Small intestine (tissue), 7 donors: Measurements from ENCODE around the gene DNAJB6. TPM values are rescaled to one million over a fixed set of nuclear protein-coding genes. Genes with fewer than 3 reads are reported as not detected.

ENCODE experiments used
- DNase-seq, 2 donors: peaks; one replicate each; pipeline versions ENCODE4 v3.0.0 to v3.0.0-alpha.2; 2013
- FAIRE-seq: peaks from 2 replicates; lab custom pipeline; 2012; peaks lifted over from hg19 to GRCh38; lab: Jason Lieb, UNC
- H3K27ac ChIP-seq, 3 donors: one replicate each; pipeline ENCODE4 v1.5.1; 2013; ENCODE audit warnings: low read length in 2 of 3, mild to moderate bottlenecking in 2 of 3, control low read depth in 1 of 3, inconsistent platforms in 1 of 3, low read depth in 1 of 3, moderate library complexity in 1 of 3
- H3K27me3 ChIP-seq, 3 donors: one replicate each; pipeline ENCODE4 v1.6.1; 2013; ENCODE audit warnings: low read length in 3 of 3, inconsistent platforms in 1 of 3; ENCODE audit not compliant: control insufficient read depth in 3 of 3, insufficient read depth in 3 of 3
- H3K36me3 ChIP-seq, 3 donors: one replicate each; pipeline ENCODE4 v1.6.1; 2013; ENCODE audit warnings: low read length in 3 of 3, inconsistent platforms in 1 of 3, low read depth in 1 of 3, mild to moderate bottlenecking in 1 of 3, moderate library complexity in 1 of 3; ENCODE audit not compliant: control insufficient read depth in 3 of 3, insufficient read depth in 2 of 3
- H3K4me1 ChIP-seq, 3 donors: one replicate each; pipeline ENCODE4 v1.6.1; 2013; ENCODE audit warnings: low read length in 2 of 3, inconsistent platforms in 1 of 3, low read depth in 1 of 3, mild to moderate bottlenecking in 1 of 3, moderate library complexity in 1 of 3; ENCODE audit not compliant: control insufficient read depth in 3 of 3, insufficient read depth in 2 of 3
- H3K4me3 ChIP-seq, 3 donors: one replicate each; pipeline ENCODE4 v1.5.1; 2013; ENCODE audit warnings: low read length in 3 of 3, control low read depth in 1 of 3, inconsistent platforms in 1 of 3, low read depth in 1 of 3, mild to moderate bottlenecking in 1 of 3, moderate library complexity in 1 of 3
- H3K9me3 ChIP-seq, 2 donors: one replicate each; pipeline ENCODE4 v1.6.1; 2013; ENCODE audit warnings: low read depth in 1 of 2, low read length in 1 of 2; ENCODE audit not compliant: control insufficient read depth in 2 of 2, insufficient read depth in 1 of 2
- WGBS, 3 donors: extraction: QIAGEN DNeasy Blood & Tissue Kit; methylation state at CpG; one replicate each; pipeline ENCODE4 v1.1.7; 2013; 5-methylcytosine and 5-hydroxymethylcytosine counted together
- polyA plus RNA-seq, 4 donors: library from polyadenylated mRNA; stranded (reverse) in 3 of 4; unstranded in 1 of 4; fragments of 200-250 nt in 3 of 4; fragments of 120-200 nt in 1 of 4; gene quantifications; one replicate each; pipeline versions ENCODE4 v1.2.1 to v1.2.3, GENCODE V29; 2013
- donor health status: healthy with polysubstance abuse.
- donor health status: control.
- donor health status: control.
- donor health status: Bipolar disorder and iron deficiency.
- donor health status: healthy.

DNAJB6 gene
- polyA plus RNA-seq, 4 donors = 61.7 to 88.1 (median 66.9) TPM

DNA sequence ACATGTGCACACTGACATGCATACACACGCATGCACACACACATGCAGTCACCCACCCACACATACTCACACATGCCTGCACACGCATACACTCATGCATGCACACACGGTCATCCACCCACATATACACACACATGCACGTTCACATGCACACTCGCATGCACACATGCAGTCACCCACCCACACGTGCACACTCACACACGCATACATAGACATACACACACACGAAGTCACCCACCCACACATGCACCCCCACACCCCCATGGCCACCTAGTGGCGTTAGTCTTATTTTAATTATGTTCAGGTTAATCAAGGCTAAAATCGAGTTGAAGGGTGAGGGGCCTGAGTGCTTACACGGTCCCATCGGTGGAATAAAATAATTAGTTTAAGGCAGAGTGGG lies 96.8 kb downstream of the DNAJB6 start:
- DNase-seq (no peak), FAIRE-seq (no peak)
- H3K27ac ChIP-seq = no peak overlapping the region
- no peaks in the 10 kb centered on the region for H3K36me3 ChIP-seq
- no peaks in the 10 kb centered on the region for H3K4me1 ChIP-seq
- no peaks in the 10 kb centered on the region for H3K9me3 ChIP-seq
- H3K4me3 ChIP-seq = no peak overlapping the region
- WGBS, 3 donors = 76 to 81% (median 77%) methylated on average over 12 of the region's 12 CpGs
- no peaks in the 10 kb centered on the region for H3K27me3 ChIP-seq

DNA sequence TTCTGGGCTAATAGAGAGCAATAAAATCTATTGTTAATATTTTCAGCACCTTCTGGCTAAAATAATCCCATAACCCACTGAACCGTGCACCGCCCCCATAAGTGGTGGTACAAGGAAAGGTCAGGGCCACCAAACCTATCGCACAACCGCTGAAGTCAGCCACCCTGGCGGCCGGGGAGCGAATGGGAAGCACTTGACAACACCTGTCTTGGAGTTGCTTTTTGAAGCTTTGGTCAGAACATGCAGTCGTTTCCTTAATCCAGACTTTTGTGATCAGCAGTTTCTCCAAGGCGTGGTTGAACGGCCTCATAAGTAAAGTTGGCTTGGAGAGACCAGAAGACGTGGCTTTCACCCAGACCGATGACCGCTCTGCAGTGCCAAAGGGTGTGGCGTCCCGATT lies 97.4 kb downstream of the DNAJB6 start:
- H3K9me3 ChIP-seq = no peaks in the 10 kb centered on the region
- 71 to 86% (median 81%) methylated on average over 15 of the region's 15 CpGs for WGBS, 3 donors
- FAIRE-seq = no peak
- H3K27ac ChIP-seq = no peak overlapping the region
- no peaks in the 10 kb centered on the region for H3K4me1 ChIP-seq
- DNase-seq = no peak
- no peak overlapping the region for H3K4me3 ChIP-seq
- no peaks in the 10 kb centered on the region for H3K27me3 ChIP-seq
- H3K36me3 ChIP-seq = no peaks in the 10 kb centered on the region

DNA sequence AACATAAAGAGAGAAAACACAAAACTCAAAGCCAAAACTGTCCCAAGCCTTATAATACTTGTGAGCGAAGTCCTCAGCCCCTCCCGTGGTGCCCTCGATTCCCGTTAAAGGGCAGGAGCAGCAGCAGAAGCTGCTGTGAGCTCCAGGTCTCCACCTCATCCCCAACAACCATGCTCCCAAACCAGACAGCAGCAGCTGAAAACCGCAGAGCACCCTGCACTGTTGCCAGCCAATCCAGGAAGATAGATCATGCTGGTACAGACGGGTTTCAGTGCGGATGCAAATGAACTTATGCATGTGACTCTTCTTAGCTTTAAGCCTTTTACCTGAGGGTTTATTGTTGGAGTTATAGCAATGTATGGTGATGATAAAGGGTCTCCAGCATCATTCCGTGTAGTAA lies 97.9 kb downstream of the DNAJB6 start:
- no peak overlapping the region for H3K27ac ChIP-seq
- no peaks in the 10 kb centered on the region for H3K4me1 ChIP-seq
- 48 to 71% (median 54%) methylated on average over 8 of the region's 8 CpGs for WGBS, 3 donors
- H3K36me3 ChIP-seq = no peaks in the 10 kb centered on the region
- no peaks in the 10 kb centered on the region for H3K27me3 ChIP-seq
- FAIRE-seq = no peak
- H3K9me3 ChIP-seq = no peaks in the 10 kb centered on the region
- no peak overlapping the region for H3K4me3 ChIP-seq
- DNase-seq = no peak

DNA sequence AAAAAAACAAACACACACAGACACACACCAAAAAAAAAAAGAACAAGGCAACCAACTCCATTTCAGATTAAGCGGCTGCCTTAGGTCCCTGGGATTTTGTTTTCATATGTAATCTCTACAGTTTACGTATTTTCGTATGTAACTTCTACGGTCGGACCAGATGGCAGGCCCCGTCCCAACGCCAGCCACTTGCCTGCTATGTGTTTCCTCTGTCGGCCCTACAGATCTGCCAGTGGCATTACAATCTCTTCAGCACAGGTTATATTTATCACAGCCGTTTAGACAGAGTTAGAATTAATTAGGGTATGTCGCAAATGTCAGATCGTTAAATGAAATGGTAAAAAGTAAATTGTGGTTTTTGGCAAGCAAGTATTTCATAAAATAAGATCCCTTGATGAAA lies 99.3 kb downstream of the DNAJB6 start:
- Histone ChIP-seq H3K27ac (no peak overlapping the region), H3K4me1 (no peaks in the 10 kb centered on the region), H3K4me3 (no peak overlapping the region), H3K27me3 (no peaks in the 10 kb centered on the region), H3K36me3 (no peaks in the 10 kb centered on the region), H3K9me3 (no peaks in the 10 kb centered on the region)
- no peak for FAIRE-seq
- WGBS, 3 donors = 78 to 82% (median 79%) methylated on average over 11 of the region's 11 CpGs
- DNase-seq = no peak

DNA sequence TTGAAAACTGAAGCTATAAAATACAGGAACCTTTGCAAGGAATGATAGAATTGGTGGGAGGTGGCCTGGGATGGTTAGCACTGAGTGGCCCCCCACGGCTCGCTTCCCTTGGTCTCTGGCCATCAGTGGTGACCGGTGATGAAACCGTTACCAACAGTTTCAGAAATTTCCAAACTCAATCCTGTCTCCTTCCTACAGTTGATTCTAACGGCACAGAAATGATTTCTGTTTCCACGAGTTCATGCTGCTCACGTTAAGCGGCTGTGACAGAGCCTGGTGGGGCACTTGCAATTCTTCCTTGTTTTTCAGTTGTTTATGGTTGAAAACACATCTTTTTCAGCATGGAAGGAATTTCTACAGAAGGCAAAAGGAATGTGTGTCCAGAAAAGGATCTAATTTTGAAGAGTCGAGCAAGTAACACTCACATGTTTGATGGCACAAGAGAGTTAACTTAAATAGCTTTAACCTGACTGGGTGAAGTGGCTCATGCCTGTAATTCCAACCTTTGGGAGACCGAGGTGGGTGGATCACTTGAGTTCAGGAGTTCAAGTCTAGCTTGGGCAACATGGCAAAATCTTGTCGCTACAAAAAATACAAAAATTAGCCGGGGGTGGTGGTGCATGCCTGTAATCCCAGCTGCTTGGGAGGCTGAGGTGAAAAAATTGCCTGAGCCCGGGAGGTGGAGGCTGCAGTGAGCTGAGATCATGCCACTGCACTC lies 100.1 kb downstream of the DNAJB6 start:
- 69 to 70% (median 69%) methylated on average over 13 of the region's 13 CpGs for WGBS, 3 donors
- H3K4me1 ChIP-seq = no peaks in the 10 kb centered on the region
- H3K27me3 ChIP-seq = no peaks in the 10 kb centered on the region

DNA sequence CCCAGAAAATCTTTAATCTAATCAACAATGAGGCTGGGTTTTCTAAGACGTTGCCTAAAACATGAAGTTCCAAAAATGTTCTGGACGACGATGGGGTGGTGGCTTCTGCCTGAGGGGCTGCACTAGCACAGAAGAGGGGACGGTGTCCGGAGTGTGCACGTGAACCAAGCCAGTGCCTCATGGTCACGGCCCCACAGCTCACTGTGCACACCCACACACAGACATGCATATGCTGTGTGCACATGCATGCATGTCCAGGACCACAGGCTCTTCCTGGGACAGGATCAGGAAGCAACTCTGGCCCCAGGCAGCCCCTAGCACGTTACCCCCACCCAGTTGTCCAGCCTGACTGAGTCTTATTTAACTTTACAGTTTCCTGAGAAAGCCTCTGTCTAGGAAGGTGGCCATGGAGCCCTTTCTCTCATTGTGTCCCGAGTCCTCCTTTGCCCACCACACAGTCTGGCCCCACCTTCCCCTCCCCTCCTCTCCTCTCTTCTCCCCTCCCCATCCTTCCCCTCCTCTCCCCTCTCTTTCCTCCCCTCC lies 100.8 kb downstream of the DNAJB6 start:
- WGBS, 3 donors = 48 to 66% (median 51%) methylated on average over 9 of the region's 9 CpGs
- Histone ChIP-seq H3K27me3 (no peaks in the 10 kb centered on the region), H3K4me3 (no peak overlapping the region), H3K4me1 (no peaks in the 10 kb centered on the region), H3K36me3 (no peaks in the 10 kb centered on the region), H3K27ac (no peak overlapping the region), H3K9me3 (peaks cover 0 to 2% of the 10 kb centered on the region in 2 donors)
- FAIRE-seq = no peak
- DNase-seq = no peak

More for the DNA sequence above, 100.1 kb downstream of the DNAJB6 start:
- no peak overlapping the region for H3K27ac ChIP-seq
- no peak for DNase-seq
- no peak for FAIRE-seq
- no peak overlapping the region for H3K4me3 ChIP-seq
- no peaks in the 10 kb centered on the region for H3K36me3 ChIP-seq
- H3K9me3 ChIP-seq = no peaks in the 10 kb centered on the region

DNA sequence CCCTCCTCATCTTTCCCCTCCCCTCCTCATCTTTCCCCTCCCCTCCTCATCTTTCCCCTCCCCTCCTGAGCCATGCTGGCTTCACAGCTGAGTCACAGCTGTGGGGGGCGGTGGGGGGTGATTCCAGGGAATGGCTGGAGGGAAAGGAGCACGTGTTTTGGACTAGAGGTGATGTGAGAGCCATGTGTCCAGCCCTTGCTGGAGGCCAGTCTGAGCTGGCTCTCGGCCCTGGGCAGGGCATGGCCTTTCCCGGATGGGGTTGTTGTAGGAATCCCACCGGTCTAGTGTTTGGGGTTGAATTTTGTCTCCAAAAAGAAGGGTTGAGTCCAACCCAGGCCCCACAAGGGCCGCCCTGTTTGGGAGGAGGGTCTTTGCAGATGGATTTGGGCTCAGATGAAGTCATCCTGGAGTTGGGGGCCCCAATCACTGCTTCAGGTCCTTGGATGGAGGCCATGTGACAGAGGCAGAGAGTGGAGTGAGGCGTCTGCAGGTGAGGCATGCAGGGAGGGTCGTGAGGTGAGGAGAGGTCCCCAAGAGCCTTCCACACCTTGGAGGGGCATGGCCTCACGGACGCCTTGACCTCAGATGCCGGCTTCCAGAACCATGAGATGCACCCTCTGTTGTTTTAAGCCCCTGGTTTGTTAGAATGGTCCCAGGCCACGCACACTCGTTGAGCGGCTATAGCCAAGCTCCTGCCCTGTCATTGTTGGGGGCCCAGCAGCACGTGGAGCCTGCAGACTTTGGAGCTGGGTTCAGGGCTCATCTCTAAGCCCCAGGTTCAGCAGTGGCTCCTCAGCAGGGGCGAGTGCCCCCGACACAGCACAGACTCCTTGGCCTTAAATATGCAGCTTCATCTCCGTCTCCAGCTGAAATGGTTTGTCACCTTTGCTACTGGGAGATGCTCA lies 101.6 kb downstream of the DNAJB6 start:
- no peak for FAIRE-seq
- WGBS, 3 donors = 77 to 82% (median 77%) methylated on average over 18 of the region's 18 CpGs
- H3K36me3 ChIP-seq = no peaks in the 10 kb centered on the region

DNA sequence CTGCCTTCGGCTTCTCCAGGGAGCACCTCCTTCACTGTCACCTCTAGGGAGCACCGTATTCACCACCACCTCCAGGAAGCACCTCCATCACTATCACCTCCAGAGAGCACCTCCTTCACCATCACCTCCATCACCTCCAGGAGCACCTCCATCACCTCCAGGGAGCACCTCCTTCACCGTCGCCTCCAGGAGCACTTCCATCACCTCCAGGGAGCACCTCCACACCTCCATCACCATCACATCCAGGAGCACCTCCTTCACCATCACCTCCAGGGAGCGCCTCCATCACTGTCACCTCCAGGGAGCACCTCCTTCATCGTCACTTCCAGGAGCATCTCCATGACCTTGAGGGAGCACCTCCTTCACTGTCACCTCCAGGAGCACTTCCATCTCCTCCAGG lies 102.3 kb downstream of the DNAJB6 start:
- no peaks in the 10 kb centered on the region for H3K4me1 ChIP-seq
- no peak overlapping the region for H3K27ac ChIP-seq
- peaks cover 0 to 4% of the 10 kb centered on the region in 2 donors for H3K9me3 ChIP-seq
- H3K27me3 ChIP-seq = no peaks in the 10 kb centered on the region
- DNase-seq (no peak), FAIRE-seq (no peak)
- no peak overlapping the region for H3K4me3 ChIP-seq
- H3K36me3 ChIP-seq = no peaks in the 10 kb centered on the region
- WGBS, 3 donors = 94 to 95% (median 94%) methylated on average over 6 of the region's 6 CpGs

More for the DNA sequence above, 101.6 kb downstream of the DNAJB6 start:
- Histone ChIP-seq H3K9me3 (peaks cover 0 to 4% of the 10 kb centered on the region in 2 donors), H3K4me3 (no peak overlapping the region), H3K27me3 (no peaks in the 10 kb centered on the region), H3K4me1 (no peaks in the 10 kb centered on the region), H3K27ac (no peak overlapping the region)
- DNase-seq = no peak
